HG02840 (cell line): Measurements from ENCODE around the gene MYPOP.

Experiments
- ATAC-seq: cut with Tn5 transposase; IDR thresholded peaks from one replicate; pipeline ENCODE4 v1.9.1; 2021; ENCODE audit warnings: mild to moderate bottlenecking, moderate library complexity, moderate number of reproducible peaks; ENCODE audit not compliant: unreplicated experiment, low FRiP score

MYPOP gene

GRCh38 chr19:45866400-45867176 is 35.8 kb downstream of the MYPOP start:
- ATAC-seq: no peak

GRCh38 chr19:45865269-45865948 is 37.0 kb downstream of the MYPOP start:
- ATAC-seq: no peak

- no peak for ATAC-seq
Measured at GRCh38 chr19:45864629-45865082, 37.8 kb downstream of the MYPOP start.

GRCh38 chr19:45863840-45864628 is 38.4 kb downstream of the MYPOP start, which contains the start of gene FOXA3:
TSS of gene FOXA3 (plus strand) at chr19:45864326. CDS start at chr19:45864457, 131 bp downstream.
- ATAC-seq: peak; percentile 30

GRCh38 chr19:45863335-45863839 is 39.0 kb downstream of the MYPOP start:
- ATAC-seq: no peak

GRCh38 chr19:45862564-45863334 is 39.7 kb downstream of the MYPOP start, which contains the start of gene SYMPK:
TSS of gene SYMPK (minus strand) at chr19:45863147. CDS start at chr19:45854495, 8,652 bp downstream.
- peak; percentile 89 for ATAC-seq

- ATAC-seq: no peak
Measured at GRCh38 chr19:45862271-45862563, 40.2 kb downstream of the MYPOP start.

- ATAC-seq: no peak
Measured at GRCh38 chr19:45860359-45861259, 41.8 kb downstream of the MYPOP start.

- no peak for ATAC-seq
Measured at GRCh38 chr19:45854167-45854778, 48.1 kb downstream of the MYPOP start.

- ATAC-seq: no peak
Measured at GRCh38 chr19:45852983-45853382, 49.4 kb downstream of the MYPOP start.

- ATAC-seq: no peak
Measured at GRCh38 chr19:45852145-45852750, 50.2 kb downstream of the MYPOP start.

- ATAC-seq: no peak
Measured at GRCh38 chr19:45848922-45849321, 53.5 kb downstream of the MYPOP start.

GRCh38 chr19:45847663-45848062 is 54.8 kb downstream of the MYPOP start:
- no peak for ATAC-seq

- no peak for ATAC-seq
Measured at GRCh38 chr19:45842198-45842597, 60.2 kb downstream of the MYPOP start.
